Measurements from ENCODE around the gene CD276.

- TF ChIP-seq CTCF (IDR thresholded peaks at IDR 0.05; ENCODE audit: low read depth, low read length), result no peak
- TF ChIP-seq EZH2phosphoT487 (IDR thresholded peaks at IDR 0.05; ENCODE audit: low read depth), result no peak
Measured at GRCh38 chr15:73696641-73697001, 12.4 kb downstream of the CD276 start.
